GM19455 (cell line): ENCODE data around the gene ESR1.
A peak's percentile ranks its signal among the peaks of the same experiment; 100 is the strongest.
"Not testable (repeated sequence)": the region's sequence is repeated elsewhere in the genome, so short reads cannot be mapped to it uniquely, and the experiment has no call there.

Experiments
- ATAC-seq: cut with Tn5 transposase; IDR thresholded peaks from one replicate; pipeline ENCODE4 v1.9.1; 2021; ENCODE audit not compliant: unreplicated experiment

The ESR1 gene

GRCh38 chr6:152124429-152125074 lies 317.1 kb downstream of the ESR1 start:
- peak; percentile 79 for ATAC-seq

- ATAC-seq = no peak
Measured at GRCh38 chr6:152127432-152128165, 320.1 kb downstream of the ESR1 start.

GRCh38 chr6:152129691-152130151 lies 322.2 kb downstream of the ESR1 start:
- ATAC-seq = no peak

GRCh38 chr6:152130441-152130840 lies 323.0 kb downstream of the ESR1 start:
- ATAC-seq = no peak

- no peak for ATAC-seq
Measured at GRCh38 chr6:152135755-152136448, 328.4 kb downstream of the ESR1 start.

- no peak for ATAC-seq
Measured at GRCh38 chr6:152136449-152136825, 329.0 kb downstream of the ESR1 start.

- not testable (repeated sequence) for ATAC-seq
Measured at GRCh38 chr6:152138344-152138743, 330.9 kb downstream of the ESR1 start.

- ATAC-seq = no peak
Measured at GRCh38 chr6:152142105-152142504, 334.6 kb downstream of the ESR1 start.

GRCh38 chr6:152143359-152143758 lies 335.9 kb downstream of the ESR1 start:
- no peak for ATAC-seq

GRCh38 chr6:152146385-152146784 lies 338.9 kb downstream of the ESR1 start:
- ATAC-seq = no peak

GRCh38 chr6:152147269-152147668 lies 339.8 kb downstream of the ESR1 start:
- no peak for ATAC-seq

GRCh38 chr6:152148412-152148811 lies 340.9 kb downstream of the ESR1 start:
- no peak for ATAC-seq

- no peak for ATAC-seq
Measured at GRCh38 chr6:152150196-152150595, 342.7 kb downstream of the ESR1 start.

- ATAC-seq = no peak
Measured at GRCh38 chr6:152151920-152152319, 344.4 kb downstream of the ESR1 start.

GRCh38 chr6:152154559-152155356 lies 347.3 kb downstream of the ESR1 start:
- no peak for ATAC-seq

- no peak for ATAC-seq
Measured at GRCh38 chr6:152155792-152156191, 348.3 kb downstream of the ESR1 start.

GRCh38 chr6:152160346-152160745 lies 352.9 kb downstream of the ESR1 start:
- ATAC-seq = peak; percentile 93

- peak; percentile 49 for ATAC-seq
Measured at GRCh38 chr6:152161501-152161900, 354.0 kb downstream of the ESR1 start.

GRCh38 chr6:152164957-152165356 lies 357.5 kb downstream of the ESR1 start:
- ATAC-seq = no peak

- no peak for ATAC-seq
Measured at GRCh38 chr6:152166497-152166896, 359.0 kb downstream of the ESR1 start.

GRCh38 chr6:152166897-152167296 lies 359.4 kb downstream of the ESR1 start:
- no peak for ATAC-seq
